ENCODE data around the gene DDR1.

GRCh38 chr6:30897882-30898281 is 13.6 kb downstream of the DDR1 start:
- TF ChIP-seq CTCF (IDR thresholded peaks at IDR 0.05), result no peak
- no peak for TF ChIP-seq EP300 (IDR thresholded peaks at IDR 0.05)

Measured in gastroesophageal sphincter (tissue), 3 donors.